Breast epithelium (tissue), 3 donors: ENCODE results near the gene CLIC3.

ENCODE experiments used
- POLR2A ChIP-seq: fragments of 450-650 bp; IDR thresholded peaks from one replicate; pipeline ENCODE4 v1.6.1; 2016; ENCODE audit warnings: antibody characterized with exemption, mild to moderate bottlenecking, moderate library complexity
- TF ChIP-seq, protein P1 (sequence below), 3 donors: fragments of 450-650 bp; IDR thresholded peaks; one replicate each; pipeline ENCODE4 v1.5.1; 2016 to 2017; ENCODE audit warnings: antibody characterized with exemption in 3 of 3, mild to moderate bottlenecking in 3 of 3, moderate library complexity in 3 of 3

DNA sequence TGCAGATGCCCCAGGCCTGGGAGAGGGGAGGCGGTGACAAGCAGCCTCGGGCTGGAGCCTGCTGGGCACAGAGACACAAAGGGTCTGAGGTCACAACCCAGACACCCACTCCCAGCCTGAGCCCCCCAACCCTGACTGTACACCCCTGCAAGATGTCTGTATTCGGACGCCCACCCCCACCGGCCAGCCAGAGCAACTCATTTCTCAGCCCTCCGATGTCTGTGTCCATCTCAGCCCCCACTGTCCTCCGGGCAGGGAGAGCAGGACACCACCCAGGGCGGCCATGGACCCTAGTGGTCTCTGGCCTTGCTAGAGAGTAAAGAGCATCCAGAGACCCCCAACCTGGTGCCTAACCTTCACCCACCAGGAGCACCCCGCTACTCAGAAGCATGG, 40.4 kb downstream of the CLIC3 start:
- TF ChIP-seq, protein P1, sequence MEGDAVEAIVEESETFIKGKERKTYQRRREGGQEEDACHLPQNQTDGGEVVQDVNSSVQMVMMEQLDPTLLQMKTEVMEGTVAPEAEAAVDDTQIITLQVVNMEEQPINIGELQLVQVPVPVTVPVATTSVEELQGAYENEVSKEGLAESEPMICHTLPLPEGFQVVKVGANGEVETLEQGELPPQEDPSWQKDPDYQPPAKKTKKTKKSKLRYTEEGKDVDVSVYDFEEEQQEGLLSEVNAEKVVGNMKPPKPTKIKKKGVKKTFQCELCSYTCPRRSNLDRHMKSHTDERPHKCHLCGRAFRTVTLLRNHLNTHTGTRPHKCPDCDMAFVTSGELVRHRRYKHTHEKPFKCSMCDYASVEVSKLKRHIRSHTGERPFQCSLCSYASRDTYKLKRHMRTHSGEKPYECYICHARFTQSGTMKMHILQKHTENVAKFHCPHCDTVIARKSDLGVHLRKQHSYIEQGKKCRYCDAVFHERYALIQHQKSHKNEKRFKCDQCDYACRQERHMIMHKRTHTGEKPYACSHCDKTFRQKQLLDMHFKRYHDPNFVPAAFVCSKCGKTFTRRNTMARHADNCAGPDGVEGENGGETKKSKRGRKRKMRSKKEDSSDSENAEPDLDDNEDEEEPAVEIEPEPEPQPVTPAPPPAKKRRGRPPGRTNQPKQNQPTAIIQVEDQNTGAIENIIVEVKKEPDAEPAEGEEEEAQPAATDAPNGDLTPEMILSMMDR (IDR thresholded peaks at IDR 0.05): no peak
- TF ChIP-seq POLR2A: no peak
